A549 (cell line): ENCODE measurements around the gene SNX10.

Experiments used
- CTCF ChIP-seq: fragments of >200 bp; sonication (Bioruptor Twin); formaldehyde crosslinking; IDR thresholded peaks from 3 replicates; pipeline ENCODE4 v1.5.1; 2016
- E2F6 ChIP-seq: IDR thresholded peaks from 2 replicates; pipeline ENCODE4 v1.6.1; 2012; ENCODE audit warnings: low read depth, borderline replicate concordance
- EP300 ChIP-seq, 2 experiments: fragments of >200 bp; sonication (Bioruptor Twin); formaldehyde crosslinking; IDR thresholded peaks; 2 replicates in 1 of 2; 3 replicates in 1 of 2; pipeline ENCODE4 v1.6.1; 2016 to 2017
- JUNB ChIP-seq: fragments of >200 bp; sonication (Bioruptor Twin); formaldehyde crosslinking; IDR thresholded peaks from 2 replicates; pipeline ENCODE4 v1.6.1; 2016
- KDM1A ChIP-seq: fragments of 200-600 bp; sonication (generic); IDR thresholded peaks from 2 replicates; pipeline ENCODE4 v1.6.1; 2016; ENCODE audit warnings: low read depth, mild to moderate bottlenecking
- MAFK ChIP-seq: fragments of 450-650 bp; IDR thresholded peaks from 2 replicates; pipeline ENCODE4 v1.6.1; 2014; ENCODE audit not compliant: partially characterized antibody
- MYC ChIP-seq: IDR thresholded peaks from 2 replicates; pipeline ENCODE4 v1.6.1; 2012; ENCODE audit warnings: mild to moderate bottlenecking, inconsistent platforms, low read length, improper control_type of control experiment, borderline replicate concordance
- POLR2A ChIP-seq: IDR thresholded peaks from 2 replicates; pipeline ENCODE4 v1.6.1; 2012; ENCODE audit warnings: mild to moderate bottlenecking, low read length
- POLR2AphosphoS2 ChIP-seq: conservative IDR thresholded peaks from 2 replicates; pipeline ENCODE4 v1.6.1; 2012; ENCODE audit warnings: low read length, improper control_type of control experiment, inconsistent platforms
- REST ChIP-seq: fragments of 200-600 bp; sonication (generic); IDR thresholded peaks from 2 replicates; pipeline ENCODE4 v1.6.1; 2016; ENCODE audit warnings: antibody characterized with exemption, mild to moderate bottlenecking, moderate library complexity
- TP53 ChIP-seq: fragments of 250-450 bp; sonication (Bioruptor Pico); IDR thresholded peaks from 2 replicates; pipeline ENCODE4 v1.5.0; 2021; ENCODE audit warnings: mild to moderate bottlenecking, moderate library complexity

- TF ChIP-seq CTCF (peak; percentile 28; the same call in 1 of the 3 replicates), MYC (no peak), E2F6 (peak; percentile 84), REST (no peak), EP300 (IDR thresholded peaks at IDR 0.05) (no peak), KDM1A (no peak), TP53 (CRISPR knock-in tag) (no peak), POLR2A (no peak), POLR2AphosphoS2 (no peak), JUNB (no peak), MAFK (no peak)
These were observed 107.3 kb downstream of the SNX10 start for GRCh38 chr7:26398756-26399509.
